Immature natural killer cell (primary cell): ENCODE results near the gene EPHB3. TPM values are rescaled to one million over a fixed set of nuclear protein-coding genes. Genes with fewer than 3 reads are reported as not detected.

Experiments
- DNase-seq, 3 donors: peaks; one replicate each; pipeline ENCODE4 v3.0.0; 2022; ENCODE audit warnings: mixed read lengths in 1 of 3
- H3K27ac Mint-ChIP-seq, 6 donors: one replicate each; pipeline ENCODE4 v1.8.0; 2020; ENCODE audit warnings: mixed read lengths in 6 of 6, mild to moderate bottlenecking in 5 of 6, inconsistent platforms in 4 of 6, moderate library complexity in 3 of 6
- H3K27me3 Mint-ChIP-seq, 3 donors: one replicate each; pipeline ENCODE4 v1.8.0; 2020 to 2021; ENCODE audit warnings: low read depth in 3 of 3, mild to moderate bottlenecking in 3 of 3, mixed read lengths in 3 of 3, moderate library complexity in 3 of 3, inconsistent platforms in 1 of 3
- H3K36me3 Mint-ChIP-seq, 3 donors: one replicate each; pipeline ENCODE4 v1.8.0; 2020; ENCODE audit warnings: mixed read lengths in 3 of 3, inconsistent platforms in 2 of 3, mild to moderate bottlenecking in 2 of 3
- H3K4me1 Mint-ChIP-seq, 2 donors: one replicate each; pipeline ENCODE4 v1.8.0; 2020; ENCODE audit warnings: inconsistent platforms in 2 of 2, mild to moderate bottlenecking in 2 of 2, mixed read lengths in 2 of 2, moderate library complexity in 1 of 2
- H3K4me3 Mint-ChIP-seq, 5 donors: one replicate each; pipeline ENCODE4 v1.8.0; 2020; ENCODE audit warnings: mild to moderate bottlenecking in 5 of 5, mixed read lengths in 5 of 5, inconsistent platforms in 3 of 5, moderate library complexity in 3 of 5
- H3K9me3 Mint-ChIP-seq, 6 donors: one replicate each; pipeline ENCODE4 v1.8.0; 2020; ENCODE audit warnings: mild to moderate bottlenecking in 6 of 6, mixed read lengths in 6 of 6, inconsistent platforms in 4 of 6, moderate library complexity in 3 of 6
- polyA plus RNA-seq, 3 donors: library from polyadenylated mRNA; unstranded; fragments of 300-500 nt; fragmentation: Illumina TruSeq; gene quantifications; one replicate each; pipeline ENCODE4 v1.2.3, GENCODE V29; 2021

EPHB3 gene
- polyA plus RNA-seq, 3 donors from 2014 or later, result 3.0 TPM; not detected in 2

GRCh38 chr3:184538666-184539431 lies 22.7 kb upstream of the EPHB3 start:
- no peaks in the 10 kb centered on the region for H3K36me3 Mint-ChIP-seq
- no peak for DNase-seq
- no peaks in the 10 kb centered on the region for H3K9me3 Mint-ChIP-seq
- H3K4me1 Mint-ChIP-seq, result peaks cover under 1 to 2% of the 10 kb centered on the region in 2 donors
- peaks cover 4 to 8% (median 4%) of the 10 kb centered on the region in 3 donors for H3K27me3 Mint-ChIP-seq
- no peak overlapping the region for H3K27ac Mint-ChIP-seq
- H3K4me3 Mint-ChIP-seq, result no peak overlapping the region

- no peak overlapping the region for H3K27ac Mint-ChIP-seq
Observed at GRCh38 chr3:184539801-184540435, 21.7 kb upstream of the EPHB3 start.

GRCh38 chr3:184540777-184541681 lies 20.6 kb upstream of the EPHB3 start:
- Mint-ChIP-seq H3K27me3 (peaks cover 3 to 8% (median 6%) of the 10 kb centered on the region in 3 donors), H3K9me3 (no peaks in the 10 kb centered on the region), H3K4me3 (no peak overlapping the region), H3K36me3 (no peaks in the 10 kb centered on the region), H3K4me1 (peaks cover 4 to 6% of the 10 kb centered on the region in 2 donors), H3K27ac (no peak overlapping the region)
- peak in 2 of 3 donors; percentile 22 to 32 for DNase-seq

More at GRCh38 chr3:184539801-184540435, 21.7 kb upstream of the EPHB3 start:
- Mint-ChIP-seq H3K27me3 (peaks cover 4 to 8% (median 6%) of the 10 kb centered on the region in 3 donors), H3K4me1 (peaks cover 4 to 6% of the 10 kb centered on the region in 2 donors), H3K9me3 (no peaks in the 10 kb centered on the region), H3K36me3 (no peaks in the 10 kb centered on the region), H3K4me3 (no peak overlapping the region)
- DNase-seq, result no peak

- Mint-ChIP-seq H3K27me3 (peaks cover 6 to 8% (median 6%) of the 10 kb centered on the region in 3 donors), H3K4me1 (peaks cover 4 to 6% of the 10 kb centered on the region in 2 donors), H3K27ac (no peak overlapping the region), H3K36me3 (no peaks in the 10 kb centered on the region), H3K4me3 (no peak overlapping the region), H3K9me3 (no peaks in the 10 kb centered on the region)
- DNase-seq, result no peak
Observed at GRCh38 chr3:184541886-184542562, 19.6 kb upstream of the EPHB3 start.

- Mint-ChIP-seq H3K9me3 (no peaks in the 10 kb centered on the region), H3K4me1 (peaks cover 4 to 6% of the 10 kb centered on the region in 2 donors), H3K27ac (peak overlapping the region in 1 of 6 donors; percentile 16), H3K4me3 (no peak overlapping the region), H3K36me3 (no peaks in the 10 kb centered on the region), H3K27me3 (peaks cover 6 to 8% (median 6%) of the 10 kb centered on the region in 3 donors)
- DNase-seq, result no peak
Observed at GRCh38 chr3:184542577-184542976, 19.0 kb upstream of the EPHB3 start.

GRCh38 chr3:184543256-184543655 lies 18.3 kb upstream of the EPHB3 start:
- H3K9me3 Mint-ChIP-seq, result no peaks in the 10 kb centered on the region
- H3K4me1 Mint-ChIP-seq, result peaks cover 4 to 6% of the 10 kb centered on the region in 2 donors
- H3K36me3 Mint-ChIP-seq, result no peaks in the 10 kb centered on the region
- no peak for DNase-seq
- H3K27ac Mint-ChIP-seq, result no peak overlapping the region
- no peak overlapping the region for H3K4me3 Mint-ChIP-seq
- peaks cover 6% of the 10 kb centered on the region in 3 donors for H3K27me3 Mint-ChIP-seq

GRCh38 chr3:184543843-184544512 lies 17.6 kb upstream of the EPHB3 start:
- Mint-ChIP-seq H3K36me3 (no peaks in the 10 kb centered on the region), H3K9me3 (no peaks in the 10 kb centered on the region)

GRCh38 chr3:184544513-184544861 lies 17.1 kb upstream of the EPHB3 start:
- Mint-ChIP-seq H3K9me3 (no peaks in the 10 kb centered on the region), H3K27me3 (peaks cover 2 to 6% (median 5%) of the 10 kb centered on the region in 3 donors), H3K4me1 (peaks cover 4 to 6% of the 10 kb centered on the region in 2 donors), H3K27ac (no peak overlapping the region), H3K36me3 (no peaks in the 10 kb centered on the region), H3K4me3 (no peak overlapping the region)
- DNase-seq, result no peak

More at GRCh38 chr3:184543843-184544512, 17.6 kb upstream of the EPHB3 start:
- peak; percentile 55 to 67 (median 64) for DNase-seq
- Mint-ChIP-seq H3K4me3 (no peak overlapping the region), H3K27me3 (peaks cover 4 to 6% (median 6%) of the 10 kb centered on the region in 3 donors), H3K27ac (no peak overlapping the region), H3K4me1 (peaks cover 4 to 6% of the 10 kb centered on the region in 2 donors)

- Mint-ChIP-seq H3K27ac (no peak overlapping the region), H3K4me3 (no peak overlapping the region), H3K27me3 (peaks cover 2 to 6% (median 6%) of the 10 kb centered on the region in 3 donors), H3K9me3 (no peaks in the 10 kb centered on the region), H3K36me3 (no peaks in the 10 kb centered on the region), H3K4me1 (peaks cover 4 to 6% of the 10 kb centered on the region in 2 donors)
- DNase-seq, result no peak
Observed at GRCh38 chr3:184545769-184546168, 15.8 kb upstream of the EPHB3 start.

GRCh38 chr3:184546252-184546651 lies 15.3 kb upstream of the EPHB3 start:
- H3K27ac Mint-ChIP-seq, result no peak overlapping the region
- H3K27me3 Mint-ChIP-seq, result peaks cover 2 to 6% (median 6%) of the 10 kb centered on the region in 3 donors
- DNase-seq, result no peak

GRCh38 chr3:184549796-184550577 lies 11.6 kb upstream of the EPHB3 start:
- H3K4me3 Mint-ChIP-seq, result no peak overlapping the region
- H3K9me3 Mint-ChIP-seq, result no peaks in the 10 kb centered on the region
- no peak overlapping the region for H3K27ac Mint-ChIP-seq
- peaks cover 2 to 16% (median 6%) of the 10 kb centered on the region in 3 donors for H3K27me3 Mint-ChIP-seq
- no peaks in the 10 kb centered on the region for H3K36me3 Mint-ChIP-seq
- DNase-seq, result no peak
- H3K4me1 Mint-ChIP-seq, result no peaks in the 10 kb centered on the region

More at GRCh38 chr3:184546252-184546651, 15.3 kb upstream of the EPHB3 start:
- Mint-ChIP-seq H3K9me3 (no peaks in the 10 kb centered on the region), H3K4me3 (no peak overlapping the region), H3K36me3 (no peaks in the 10 kb centered on the region), H3K4me1 (peaks cover 4 to 6% of the 10 kb centered on the region in 2 donors)

- no peaks in the 10 kb centered on the region for H3K36me3 Mint-ChIP-seq
- no peaks in the 10 kb centered on the region for H3K4me1 Mint-ChIP-seq
- no peak for DNase-seq
- H3K27ac Mint-ChIP-seq, result no peak overlapping the region
- no peaks in the 10 kb centered on the region for H3K9me3 Mint-ChIP-seq
- H3K4me3 Mint-ChIP-seq, result no peak overlapping the region
- H3K27me3 Mint-ChIP-seq, result peaks cover 2 to 19% (median 4%) of the 10 kb centered on the region in 3 donors
Observed at GRCh38 chr3:184551103-184551502, 10.5 kb upstream of the EPHB3 start.
